GM12892 (cell line): ENCODE results near the gene TEX10.

Source experiments
- POLR2A ChIP-seq: IDR thresholded peaks from 2 replicates; pipeline ENCODE4 v1.6.1; 2011; ENCODE audit warnings: low read depth, low read length, control low read depth
- POLR2AphosphoS5 ChIP-seq: IDR thresholded peaks from 2 replicates; pipeline ENCODE4 v1.6.1; 2011; ENCODE audit warnings: low read depth, low read length, control low read depth
- TAF1 ChIP-seq: IDR thresholded peaks from 2 replicates; pipeline ENCODE4 v1.6.1; 2011; ENCODE audit warnings: low read depth, mild to moderate bottlenecking, control low read depth, low read length, borderline replicate concordance

DNA sequence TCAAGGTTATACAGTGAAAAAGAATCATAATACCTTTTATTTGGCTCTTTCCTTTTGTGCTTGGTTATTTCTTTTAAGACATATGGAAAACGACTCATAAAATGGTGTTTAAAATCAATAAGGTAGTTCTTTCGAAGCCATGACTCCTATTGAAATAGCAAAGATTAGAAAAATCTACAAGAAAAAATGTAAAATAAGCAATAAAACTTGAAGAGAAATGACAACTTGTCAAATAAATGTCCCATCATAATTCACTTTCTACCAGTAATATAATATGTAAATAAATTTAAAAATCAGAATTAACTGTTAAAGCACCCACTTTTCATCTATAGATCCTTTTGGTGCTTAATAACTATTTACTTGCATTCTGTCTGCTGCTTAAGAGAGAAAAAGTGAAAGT lies 12.5 kb downstream of the TEX10 start:
- TF ChIP-seq POLR2A (no peak), POLR2AphosphoS5 (no peak), TAF1 (no peak)
